PC-3 (cell line): ENCODE measurements around the gene ADK.

Experiments
- EZH2phosphoT487 ChIP-seq: fragments of 300-600 bp; sonication (generic); IDR thresholded peaks from 2 replicates; pipeline ENCODE4 v1.6.1; 2018; ENCODE audit warnings: mild to moderate bottlenecking, antibody characterized with exemption, low read length, borderline replicate concordance
- TF ChIP-seq, protein P1 (sequence below): fragments of 300-600 bp; sonication (generic); conservative IDR thresholded peaks from 2 replicates; pipeline ENCODE4 v1.5.1; 2017; ENCODE audit warnings: antibody characterized with exemption, low read depth, mild to moderate bottlenecking, low read length

DNA sequence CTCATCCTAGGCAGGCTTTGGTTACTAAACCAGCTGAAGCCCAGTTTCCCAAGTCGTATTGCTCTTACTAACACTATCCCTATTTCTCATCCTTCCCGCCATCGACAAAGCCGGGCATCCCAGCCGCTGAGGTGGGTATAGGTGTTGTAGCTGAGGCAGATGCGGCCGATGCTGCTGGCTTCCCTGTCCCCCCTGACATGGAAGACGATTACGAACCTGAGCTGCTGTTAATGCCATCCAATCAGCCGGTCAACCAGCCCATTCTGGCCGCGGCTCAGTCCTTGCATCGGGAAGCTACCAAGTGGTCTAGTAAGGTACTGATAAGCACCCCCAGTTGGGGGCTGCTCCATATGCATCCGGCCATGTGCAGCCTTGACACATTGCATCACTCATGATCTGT is 39.2 kb upstream of the ADK start:
- TF ChIP-seq, protein P1, sequence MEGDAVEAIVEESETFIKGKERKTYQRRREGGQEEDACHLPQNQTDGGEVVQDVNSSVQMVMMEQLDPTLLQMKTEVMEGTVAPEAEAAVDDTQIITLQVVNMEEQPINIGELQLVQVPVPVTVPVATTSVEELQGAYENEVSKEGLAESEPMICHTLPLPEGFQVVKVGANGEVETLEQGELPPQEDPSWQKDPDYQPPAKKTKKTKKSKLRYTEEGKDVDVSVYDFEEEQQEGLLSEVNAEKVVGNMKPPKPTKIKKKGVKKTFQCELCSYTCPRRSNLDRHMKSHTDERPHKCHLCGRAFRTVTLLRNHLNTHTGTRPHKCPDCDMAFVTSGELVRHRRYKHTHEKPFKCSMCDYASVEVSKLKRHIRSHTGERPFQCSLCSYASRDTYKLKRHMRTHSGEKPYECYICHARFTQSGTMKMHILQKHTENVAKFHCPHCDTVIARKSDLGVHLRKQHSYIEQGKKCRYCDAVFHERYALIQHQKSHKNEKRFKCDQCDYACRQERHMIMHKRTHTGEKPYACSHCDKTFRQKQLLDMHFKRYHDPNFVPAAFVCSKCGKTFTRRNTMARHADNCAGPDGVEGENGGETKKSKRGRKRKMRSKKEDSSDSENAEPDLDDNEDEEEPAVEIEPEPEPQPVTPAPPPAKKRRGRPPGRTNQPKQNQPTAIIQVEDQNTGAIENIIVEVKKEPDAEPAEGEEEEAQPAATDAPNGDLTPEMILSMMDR, result no peak
- TF ChIP-seq EZH2phosphoT487, result no peak
